K562 (cell line): ENCODE data around the gene DENND5B.

Experiments used
- CBX8 ChIP-seq: fragments of 200-600 bp; sonication (generic); IDR thresholded peaks from 2 replicates; pipeline ENCODE4 v1.6.1; 2012; ENCODE audit warnings: borderline replicate concordance, mixed run types, low read depth, mild to moderate bottlenecking, moderate library complexity, mixed read lengths, low read length, control low read depth, inconsistent platforms; ENCODE audit not compliant: poor library complexity, severe bottlenecking; ENCODE audit errors: extremely low read depth
- TF ChIP-seq, protein P1 (sequence below), 3 experiments: IDR thresholded peaks in 2 of 3; conservative IDR thresholded peaks in 1 of 3; 2 replicates each; pipeline ENCODE4 v1.5.1; 2011 to 2012; ENCODE audit warnings: low read length in 3 of 3, mild to moderate bottlenecking in 3 of 3, control low read depth in 2 of 3, improper control_type of control experiment in 1 of 3, inconsistent platforms in 1 of 3, low read depth in 1 of 3, mixed read lengths in 1 of 3, moderate library complexity in 1 of 3; ENCODE audit not compliant: insufficient read depth in 2 of 3
- TF ChIP-seq, protein P2 (sequence below): fragments of 450-650 bp; formaldehyde crosslinking; IDR thresholded peaks from 2 replicates; pipeline ENCODE4 v1.4.0; 2022; ENCODE audit warnings: missing genetic modification characterization

DNA sequence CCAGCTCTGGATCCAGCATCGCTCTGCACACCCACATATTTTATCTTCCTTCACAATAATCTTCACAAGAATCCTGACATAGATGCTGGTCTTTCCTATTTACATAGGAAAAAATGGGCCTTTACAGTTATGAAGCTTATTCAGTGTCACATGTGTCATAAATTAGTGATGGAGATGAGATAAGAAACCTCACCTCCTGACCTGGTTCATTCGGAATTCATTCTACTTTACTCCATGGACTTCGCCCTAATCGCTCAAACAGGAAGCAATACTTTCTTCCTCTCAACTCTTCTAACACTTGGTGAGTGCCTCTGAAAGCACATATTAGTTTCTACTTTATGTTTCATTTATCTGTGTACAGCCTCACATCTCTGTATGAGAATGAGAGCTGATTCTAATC, 253.0 kb downstream of the DENND5B start:
- no peak for TF ChIP-seq CBX8
- TF ChIP-seq, protein P1, sequence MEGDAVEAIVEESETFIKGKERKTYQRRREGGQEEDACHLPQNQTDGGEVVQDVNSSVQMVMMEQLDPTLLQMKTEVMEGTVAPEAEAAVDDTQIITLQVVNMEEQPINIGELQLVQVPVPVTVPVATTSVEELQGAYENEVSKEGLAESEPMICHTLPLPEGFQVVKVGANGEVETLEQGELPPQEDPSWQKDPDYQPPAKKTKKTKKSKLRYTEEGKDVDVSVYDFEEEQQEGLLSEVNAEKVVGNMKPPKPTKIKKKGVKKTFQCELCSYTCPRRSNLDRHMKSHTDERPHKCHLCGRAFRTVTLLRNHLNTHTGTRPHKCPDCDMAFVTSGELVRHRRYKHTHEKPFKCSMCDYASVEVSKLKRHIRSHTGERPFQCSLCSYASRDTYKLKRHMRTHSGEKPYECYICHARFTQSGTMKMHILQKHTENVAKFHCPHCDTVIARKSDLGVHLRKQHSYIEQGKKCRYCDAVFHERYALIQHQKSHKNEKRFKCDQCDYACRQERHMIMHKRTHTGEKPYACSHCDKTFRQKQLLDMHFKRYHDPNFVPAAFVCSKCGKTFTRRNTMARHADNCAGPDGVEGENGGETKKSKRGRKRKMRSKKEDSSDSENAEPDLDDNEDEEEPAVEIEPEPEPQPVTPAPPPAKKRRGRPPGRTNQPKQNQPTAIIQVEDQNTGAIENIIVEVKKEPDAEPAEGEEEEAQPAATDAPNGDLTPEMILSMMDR (IDR thresholded peaks at IDR 0.05 in 2 of 3, conservative IDR thresholded peaks at IDR 0.05 in 1 of 3; ENCODE audit: insufficient read depth in 2 of 3, low read depth in 1 of 3, low read length in 3 of 3), result no peak
- TF ChIP-seq, protein P2, sequence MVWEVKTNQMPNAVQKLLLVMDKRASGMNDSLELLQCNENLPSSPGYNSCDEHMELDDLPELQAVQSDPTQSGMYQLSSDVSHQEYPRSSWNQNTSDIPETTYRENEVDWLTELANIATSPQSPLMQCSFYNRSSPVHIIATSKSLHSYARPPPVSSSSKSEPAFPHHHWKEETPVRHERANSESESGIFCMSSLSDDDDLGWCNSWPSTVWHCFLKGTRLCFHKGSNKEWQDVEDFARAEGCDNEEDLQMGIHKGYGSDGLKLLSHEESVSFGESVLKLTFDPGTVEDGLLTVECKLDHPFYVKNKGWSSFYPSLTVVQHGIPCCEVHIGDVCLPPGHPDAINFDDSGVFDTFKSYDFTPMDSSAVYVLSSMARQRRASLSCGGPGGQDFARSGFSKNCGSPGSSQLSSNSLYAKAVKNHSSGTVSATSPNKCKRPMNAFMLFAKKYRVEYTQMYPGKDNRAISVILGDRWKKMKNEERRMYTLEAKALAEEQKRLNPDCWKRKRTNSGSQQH, result no peak
